ENCODE results near the gene SNAI3. TPM values are rescaled to one million over a fixed set of nuclear protein-coding genes. Genes with fewer than 3 reads are reported as not detected.

SNAI3 gene
- total and polyA plus RNA-seq, 7 experiments from 2014 or later = 2.7 to 13.5 (median 6.5) TPM

DNA sequence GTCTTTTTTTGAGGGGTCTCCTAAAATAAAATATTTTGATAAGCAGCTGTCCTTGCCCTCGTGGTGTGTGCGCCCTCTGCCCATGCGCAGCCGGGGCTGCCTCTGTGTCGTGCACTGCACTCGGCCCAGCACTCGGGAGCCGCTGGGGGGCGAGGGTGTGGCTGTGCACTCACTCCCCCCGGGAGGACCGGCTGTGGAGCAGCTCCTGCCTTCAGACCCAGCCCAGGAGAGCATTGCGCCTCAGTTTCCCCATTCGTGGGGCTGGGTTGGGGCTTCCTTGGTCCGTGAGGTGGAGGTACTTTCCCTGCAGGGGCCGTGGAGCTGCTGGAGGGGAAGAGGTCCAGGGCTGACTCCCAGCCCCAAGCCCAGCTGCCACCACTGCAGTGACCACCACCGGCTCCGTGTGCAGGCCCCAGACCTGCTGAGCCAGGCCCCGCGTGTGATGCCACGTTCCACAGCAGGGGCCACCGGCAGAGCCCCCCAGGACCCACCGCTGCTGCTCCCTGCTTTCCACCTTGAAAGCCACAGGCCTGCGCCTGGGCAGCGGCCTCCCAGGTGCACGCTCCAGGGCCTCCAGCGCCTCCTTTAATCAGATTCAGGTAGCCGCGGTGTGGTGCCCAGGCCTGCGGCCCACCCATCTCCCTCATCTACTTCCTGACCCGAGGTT is 54.3 kb downstream of the SNAI3 start:
- H3K4me3 ChIP-seq (ENCODE audit: low read length) = no peak overlapping the region
- H3K27me3 ChIP-seq (ENCODE audit: control insufficient read depth in 2 of 2, insufficient read depth in 2 of 2, low read length in 2 of 2) = no peaks in the 10 kb centered on the region
- Mint-ChIP-seq H3K4me1 (peaks cover under 1 to 19% (median 11%) of the 10 kb centered on the region in 7 donors), H3K27ac (peak overlapping the region in 1 of 9 donors; percentile 51), H3K9me3 (no peaks in the 10 kb centered on the region), H3K4me3 (no peak overlapping the region), H3K27me3 (peaks cover 0 to 7% (median 0%) of the 10 kb centered on the region in 5 donors), H3K36me3 (peaks cover 0 to 12% (median 0%) of the 10 kb centered on the region in 5 donors)
- ATAC-seq (no peak), DNase-seq (no peak)
- intact Hi-C loops (cut with micrococcal nuclease) = no loop called here
- H3K27ac ChIP-seq (ENCODE audit: low read depth, low read length) = no peak overlapping the region
- no peaks in the 10 kb centered on the region for H3K9me3 ChIP-seq (ENCODE audit: control insufficient read depth in 2 of 3, low read length in 3 of 3)
- ChIA-PET CTCF (no interaction called here), POLR2A (interaction anchor here (0.6 kb wide), 1 partner anchor 178 kb away, joined by 3 read pairs; no protein-coding TSS in a partner anchor)
- peaks cover 0 to 16% of the 10 kb centered on the region in 2 donors for H3K4me1 ChIP-seq (ENCODE audit: control insufficient read depth in 2 of 2, insufficient read depth in 2 of 2, low read length in 2 of 2)
- H3K36me3 ChIP-seq (ENCODE audit: control insufficient read depth in 2 of 3, insufficient read depth in 3 of 3, low read length in 3 of 3) = peaks cover 0 to 49% (median 5%) of the 10 kb centered on the region in 3 experiments

DNA sequence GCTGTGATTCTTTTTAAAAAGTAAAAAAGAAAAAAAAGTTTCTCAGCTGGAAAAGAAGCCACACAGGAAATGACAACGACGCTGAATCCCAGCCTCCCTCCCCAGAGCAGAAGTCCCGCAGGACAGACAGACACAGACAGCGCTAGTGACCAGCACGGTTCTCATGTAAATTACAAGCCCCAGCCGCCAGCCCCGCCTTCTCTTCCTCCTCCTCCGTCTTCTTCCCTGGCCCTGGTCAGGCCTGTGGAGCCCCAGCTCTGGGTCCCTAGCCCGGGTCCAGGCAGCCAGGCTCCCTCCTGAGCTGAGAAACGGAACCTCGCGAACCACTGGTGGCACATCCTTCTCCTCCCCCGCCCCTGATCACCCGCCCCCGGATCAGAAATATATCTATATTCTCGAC is 54.9 kb downstream of the SNAI3 start:
- Mint-ChIP-seq H3K4me1 (peaks cover 0 to 17% (median 8%) of the 10 kb centered on the region in 7 donors), H3K27ac (peak overlapping the region in 1 of 9 donors; percentile 32), H3K4me3 (no peak overlapping the region), H3K36me3 (peaks cover 0 to 16% (median 0%) of the 10 kb centered on the region in 5 donors), H3K27me3 (peaks cover 0 to 5% (median 0%) of the 10 kb centered on the region in 5 donors), H3K9me3 (no peaks in the 10 kb centered on the region)
- H3K4me3 ChIP-seq (ENCODE audit: low read length) = no peak overlapping the region
- no peaks in the 10 kb centered on the region for H3K9me3 ChIP-seq (ENCODE audit: control insufficient read depth in 2 of 3, low read length in 3 of 3)
- POLR2A ChIA-PET = no interaction called here
- CTCF ChIA-PET = no interaction called here
- DNase-seq = no peak
- ATAC-seq = no peak
- peaks cover 0 to 16% of the 10 kb centered on the region in 2 donors for H3K4me1 ChIP-seq (ENCODE audit: control insufficient read depth in 2 of 2, insufficient read depth in 2 of 2, low read length in 2 of 2)
- intact Hi-C loops (cut with micrococcal nuclease) = no loop called here
- H3K36me3 ChIP-seq (ENCODE audit: control insufficient read depth in 2 of 3, insufficient read depth in 3 of 3, low read length in 3 of 3) = peaks cover 0 to 54% (median 5%) of the 10 kb centered on the region in 3 experiments
- H3K27ac ChIP-seq (ENCODE audit: low read depth, low read length) = no peak overlapping the region
- H3K27me3 ChIP-seq (ENCODE audit: control insufficient read depth in 2 of 2, insufficient read depth in 2 of 2, low read length in 2 of 2) = no peaks in the 10 kb centered on the region

DNA sequence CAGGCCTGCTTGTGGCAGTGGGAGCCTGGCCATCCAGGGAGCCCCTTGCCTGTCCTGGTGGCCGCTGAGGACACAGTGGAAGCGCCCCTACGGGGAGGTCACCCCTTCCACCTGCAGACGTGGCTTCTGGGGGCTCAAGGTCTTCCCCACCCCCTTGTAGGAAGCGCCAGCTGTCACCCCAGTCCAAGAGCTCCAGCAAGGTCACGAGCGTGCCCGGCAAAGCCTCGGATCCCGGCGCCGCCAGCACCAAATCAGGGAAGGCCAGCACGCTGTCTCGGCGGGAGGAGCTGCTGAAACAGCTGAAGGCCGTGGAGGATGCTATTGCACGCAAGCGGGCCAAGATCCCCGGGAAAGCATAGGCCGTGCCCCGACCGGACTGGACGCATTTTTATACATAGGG is 55.4 kb downstream of the SNAI3 start:
- H3K27me3 ChIP-seq (ENCODE audit: control insufficient read depth in 2 of 2, insufficient read depth in 2 of 2, low read length in 2 of 2) = no peaks in the 10 kb centered on the region
- no peak overlapping the region for H3K4me3 Mint-ChIP-seq
- intact Hi-C loops (cut with micrococcal nuclease) = no loop called here
- peaks cover 0 to 1% (median 0%) of the 10 kb centered on the region in 5 donors for H3K27me3 Mint-ChIP-seq
- DNase-seq (no peak), ATAC-seq (no peak)
- peaks cover 0 to 16% of the 10 kb centered on the region in 2 donors for H3K4me1 ChIP-seq (ENCODE audit: control insufficient read depth in 2 of 2, insufficient read depth in 2 of 2, low read length in 2 of 2)
- no peak overlapping the region for H3K27ac Mint-ChIP-seq
- H3K9me3 ChIP-seq (ENCODE audit: control insufficient read depth in 2 of 3, low read length in 3 of 3) = no peaks in the 10 kb centered on the region
- ChIA-PET CTCF (no interaction called here), POLR2A (no interaction called here)
- H3K36me3 Mint-ChIP-seq = peaks cover 0 to 16% (median 0%) of the 10 kb centered on the region in 5 donors
- H3K4me1 Mint-ChIP-seq = peaks cover 0 to 14% (median 7%) of the 10 kb centered on the region in 7 donors
- no peaks in the 10 kb centered on the region for H3K9me3 Mint-ChIP-seq
- no peak overlapping the region for H3K4me3 ChIP-seq (ENCODE audit: low read length)
- no peak overlapping the region for H3K27ac ChIP-seq (ENCODE audit: low read depth, low read length)
- peaks cover 0 to 54% (median 5%) of the 10 kb centered on the region in 3 experiments for H3K36me3 ChIP-seq (ENCODE audit: control insufficient read depth in 2 of 3, insufficient read depth in 3 of 3, low read length in 3 of 3)

DNA sequence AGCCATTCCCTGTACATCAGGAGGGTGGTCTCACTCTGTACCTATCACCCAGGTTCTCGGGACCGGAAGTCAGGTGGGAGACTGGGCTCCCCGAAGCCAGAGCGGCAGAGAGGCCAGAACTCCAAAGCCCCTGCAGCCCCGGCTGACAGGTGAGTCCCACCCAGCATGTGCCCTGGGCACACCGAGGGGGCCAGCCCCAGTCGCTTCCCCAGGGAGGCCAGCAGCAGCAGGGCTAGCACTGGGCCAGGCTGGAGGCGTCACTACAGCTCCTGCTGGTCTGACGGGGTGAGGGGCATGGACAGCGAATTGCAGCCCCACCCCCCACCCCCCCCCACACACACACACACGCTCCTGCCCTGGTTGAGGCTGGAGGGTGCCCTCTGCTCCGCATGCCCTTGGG is 55.9 kb downstream of the SNAI3 start:
- ChIA-PET CTCF (no interaction called here), POLR2A (no interaction called here)
- peaks cover 0 to 16% (median 0%) of the 10 kb centered on the region in 5 donors for H3K36me3 Mint-ChIP-seq
- Histone ChIP-seq H3K27ac (ENCODE audit: low read depth, low read length) (no peak overlapping the region), H3K4me3 (ENCODE audit: low read length) (no peak overlapping the region), H3K9me3 (ENCODE audit: control insufficient read depth in 2 of 3, low read length in 3 of 3) (no peaks in the 10 kb centered on the region), H3K27me3 (ENCODE audit: control insufficient read depth in 2 of 2, insufficient read depth in 2 of 2, low read length in 2 of 2) (no peaks in the 10 kb centered on the region), H3K36me3 (ENCODE audit: control insufficient read depth in 2 of 3, insufficient read depth in 3 of 3, low read length in 3 of 3) (peaks cover 0 to 58% (median 6%) of the 10 kb centered on the region in 3 experiments), H3K4me1 (ENCODE audit: control insufficient read depth in 2 of 2, insufficient read depth in 2 of 2, low read length in 2 of 2) (peaks cover 0 to 16% of the 10 kb centered on the region in 2 donors)
- no peaks in the 10 kb centered on the region for H3K27me3 Mint-ChIP-seq
- H3K27ac Mint-ChIP-seq = no peak overlapping the region
- H3K4me1 Mint-ChIP-seq = peaks cover 0 to 14% (median 6%) of the 10 kb centered on the region in 7 donors
- DNase-seq (no peak), ATAC-seq (no peak)
- no peaks in the 10 kb centered on the region for H3K9me3 Mint-ChIP-seq
- intact Hi-C loops (cut with micrococcal nuclease) = no loop called here
- H3K4me3 Mint-ChIP-seq = no peak overlapping the region

DNA sequence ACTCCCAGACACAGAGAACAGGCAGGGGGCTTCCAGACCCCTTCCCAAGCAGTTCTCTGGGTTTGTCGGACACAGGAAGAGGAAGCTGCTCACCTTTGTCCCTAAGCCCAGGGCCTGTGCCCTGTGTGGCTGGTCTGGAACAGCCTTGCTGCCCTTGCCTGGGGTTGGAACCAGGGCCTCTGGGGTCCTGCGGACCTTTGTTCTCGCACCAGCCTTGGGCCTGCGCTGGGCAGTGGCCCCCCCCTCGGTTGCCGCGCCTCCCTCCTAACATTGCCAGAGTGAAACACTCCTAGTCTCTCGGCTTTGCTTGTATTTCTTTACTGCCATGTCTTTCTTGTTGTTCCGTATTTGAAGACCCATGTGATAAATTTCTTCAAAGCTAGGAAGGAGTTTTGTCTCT is 56.5 kb downstream of the SNAI3 start:
- no peak overlapping the region for H3K4me3 Mint-ChIP-seq

DNA sequence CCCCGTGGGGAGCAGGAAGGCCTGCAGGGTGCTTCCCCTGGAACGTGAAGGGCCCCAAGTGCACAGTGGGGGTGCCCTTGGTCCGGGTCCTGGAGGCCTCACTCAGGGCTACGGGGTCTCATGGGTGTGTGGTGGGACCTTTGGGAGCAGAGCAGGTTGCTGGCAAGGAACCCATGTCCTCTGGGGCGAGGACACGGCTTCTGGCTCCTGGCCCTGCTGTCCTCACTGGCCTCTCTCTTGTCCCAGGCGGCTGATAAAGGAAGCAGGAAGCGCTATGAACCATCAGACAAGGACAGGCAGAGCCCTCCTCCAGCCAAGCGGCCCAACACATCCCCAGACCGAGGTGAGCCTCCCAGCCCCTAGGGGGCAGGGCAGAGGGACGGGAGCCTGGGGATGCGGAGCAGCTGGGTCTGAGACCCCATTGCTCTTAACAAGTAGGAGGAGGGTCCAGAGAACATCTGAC is 57.8 kb downstream of the SNAI3 start:
- H3K4me1 Mint-ChIP-seq = peaks cover 0 to 5% (median 0%) of the 10 kb centered on the region in 7 donors
- CTCF ChIA-PET = no interaction called here
- no peak overlapping the region for H3K4me3 ChIP-seq (ENCODE audit: low read length)

More for the DNA sequence above, 56.5 kb downstream of the SNAI3 start:
- CTCF ChIA-PET = no interaction called here
- Mint-ChIP-seq H3K4me1 (peaks cover 0 to 9% (median 0%) of the 10 kb centered on the region in 7 donors), H3K27me3 (no peaks in the 10 kb centered on the region), H3K9me3 (no peaks in the 10 kb centered on the region), H3K27ac (peak overlapping the region in 2 of 9 donors; percentile 31 to 52), H3K36me3 (peaks cover 0 to 16% (median 0%) of the 10 kb centered on the region in 5 donors)
- no peak overlapping the region for H3K4me3 ChIP-seq (ENCODE audit: low read length)
- peaks cover 0 to 64% (median 8%) of the 10 kb centered on the region in 3 experiments for H3K36me3 ChIP-seq (ENCODE audit: control insufficient read depth in 2 of 3, insufficient read depth in 3 of 3, low read length in 3 of 3)
- ATAC-seq = no peak
- H3K27ac ChIP-seq (ENCODE audit: low read depth, low read length) = no peak overlapping the region
- no peaks in the 10 kb centered on the region for H3K27me3 ChIP-seq (ENCODE audit: control insufficient read depth in 2 of 2, insufficient read depth in 2 of 2, low read length in 2 of 2)
- POLR2A ChIA-PET = no interaction called here
- intact Hi-C loops (cut with micrococcal nuclease) = no loop called here
- H3K9me3 ChIP-seq (ENCODE audit: control insufficient read depth in 2 of 3, low read length in 3 of 3) = no peaks in the 10 kb centered on the region
- H3K4me1 ChIP-seq (ENCODE audit: control insufficient read depth in 2 of 2, insufficient read depth in 2 of 2, low read length in 2 of 2) = peaks cover 0 to 12% of the 10 kb centered on the region in 2 donors
- no peak for DNase-seq

More for the DNA sequence above, 57.8 kb downstream of the SNAI3 start:
- no peaks in the 10 kb centered on the region for H3K9me3 ChIP-seq (ENCODE audit: control insufficient read depth in 2 of 3, low read length in 3 of 3)
- peak; percentile 28 for ATAC-seq
- intact Hi-C loops (cut with micrococcal nuclease) = no loop called here
- H3K27me3 ChIP-seq (ENCODE audit: control insufficient read depth in 2 of 2, insufficient read depth in 2 of 2, low read length in 2 of 2) = no peaks in the 10 kb centered on the region
- no peak for DNase-seq
- no peaks in the 10 kb centered on the region for H3K9me3 Mint-ChIP-seq
- H3K4me3 Mint-ChIP-seq = no peak overlapping the region
- POLR2A ChIA-PET = no interaction called here
- H3K27me3 Mint-ChIP-seq = no peaks in the 10 kb centered on the region
- peak overlapping the region in 1 of 9 donors; percentile 22 for H3K27ac Mint-ChIP-seq
- H3K36me3 Mint-ChIP-seq = peaks cover 0 to 18% (median 0%) of the 10 kb centered on the region in 5 donors
- H3K36me3 ChIP-seq (ENCODE audit: control insufficient read depth in 2 of 3, insufficient read depth in 3 of 3, low read length in 3 of 3) = peaks cover 0 to 77% (median 8%) of the 10 kb centered on the region in 3 experiments
- H3K4me1 ChIP-seq (ENCODE audit: control insufficient read depth in 2 of 2, insufficient read depth in 2 of 2, low read length in 2 of 2) = peaks cover 0 to 4% of the 10 kb centered on the region in 2 donors
- H3K27ac ChIP-seq (ENCODE audit: low read depth, low read length) = no peak overlapping the region
